Type B pancreatic cell (in vitro differentiated cells): ENCODE results near the gene ATP2A2. TPM values are rescaled to one million over a fixed set of nuclear protein-coding genes. Genes with fewer than 3 reads are reported as not detected.

Source experiments
- DNase-seq: peaks from one replicate; pipeline ENCODE4 v3.0.0; 2021; ENCODE audit warnings: mixed read lengths; ENCODE audit not compliant: unreplicated experiment; ENCODE audit errors: extremely low spot score
- H3K27ac Mint-ChIP-seq: 2 replicates; pipeline ENCODE4 v1.8.0; 2021; ENCODE audit warnings: mild to moderate bottlenecking, mixed read lengths
- H3K27me3 Mint-ChIP-seq: 2 replicates; pipeline ENCODE4 v1.8.0; 2021; ENCODE audit warnings: mixed read lengths
- H3K36me3 Mint-ChIP-seq: 2 replicates; pipeline ENCODE4 v1.8.0; 2021; ENCODE audit warnings: mixed read lengths
- H3K4me1 Mint-ChIP-seq: one replicate; pipeline ENCODE4 v1.8.0; 2021; ENCODE audit warnings: mixed read lengths; ENCODE audit not compliant: unreplicated experiment
- H3K4me3 Mint-ChIP-seq: 2 replicates; pipeline ENCODE4 v1.8.0; 2021; ENCODE audit warnings: mild to moderate bottlenecking, mixed read lengths
- H3K9me3 Mint-ChIP-seq: 2 replicates; pipeline ENCODE4 v1.8.0; 2021; ENCODE audit warnings: mixed read lengths
- CTCF ChIP-seq: fragments of 200-600 bp; sonication (generic); conservative IDR thresholded peaks from 2 replicates; pipeline ENCODE4 v1.5.0; 2021; ENCODE audit warnings: antibody characterized with exemption, mild to moderate bottlenecking
- total RNA-seq: library from RNA; stranded (reverse); gene quantifications from 2 replicates; pipeline ENCODE4 v1.2.1, GENCODE V29; 2021; ENCODE audit warnings: low replicate concordance

ATP2A2 gene
- total RNA-seq, 1 donor from 2014 or later: 203 TPM

- Mint-ChIP-seq H3K4me3 (no peak overlapping the region), H3K27ac (no peak overlapping the region), H3K4me1 (peaks cover 10% of the 10 kb centered on the region), H3K36me3 (peaks cover 29% of the 10 kb centered on the region), H3K27me3 (no peaks in the 10 kb centered on the region), H3K9me3 (peaks cover 4% of the 10 kb centered on the region)
- no peak for TF ChIP-seq CTCF
- DNase-seq: no peak
Measured at GRCh38 chr12:110316861-110317260, 35.8 kb downstream of the ATP2A2 start.

GRCh38 chr12:110317911-110318310 lies 36.9 kb downstream of the ATP2A2 start:
- no peaks in the 10 kb centered on the region for H3K9me3 Mint-ChIP-seq

GRCh38 chr12:110320550-110320949 lies 39.5 kb downstream of the ATP2A2 start:
- Mint-ChIP-seq H3K4me3 (no peak overlapping the region), H3K4me1 (no peaks in the 10 kb centered on the region), H3K27me3 (no peaks in the 10 kb centered on the region), H3K9me3 (no peaks in the 10 kb centered on the region), H3K36me3 (peaks cover 20% of the 10 kb centered on the region), H3K27ac (peak overlapping the region; percentile 44)
- no peak for TF ChIP-seq CTCF
- DNase-seq: no peak

More at GRCh38 chr12:110317911-110318310, 36.9 kb downstream of the ATP2A2 start:
- peaks cover 28% of the 10 kb centered on the region for H3K36me3 Mint-ChIP-seq
- H3K4me1 Mint-ChIP-seq: peaks cover 6% of the 10 kb centered on the region
- no peak for TF ChIP-seq CTCF
- H3K4me3 Mint-ChIP-seq: no peak overlapping the region
- DNase-seq: no peak
- H3K27ac Mint-ChIP-seq: no peak overlapping the region
- H3K27me3 Mint-ChIP-seq: no peaks in the 10 kb centered on the region

GRCh38 chr12:110329710-110330109 lies 48.7 kb downstream of the ATP2A2 start:
- Mint-ChIP-seq H3K36me3 (peaks cover 42% of the 10 kb centered on the region), H3K27ac (no peak overlapping the region), H3K27me3 (no peaks in the 10 kb centered on the region), H3K4me3 (no peak overlapping the region), H3K9me3 (no peaks in the 10 kb centered on the region), H3K4me1 (no peaks in the 10 kb centered on the region)
- DNase-seq: no peak
- TF ChIP-seq CTCF: no peak

GRCh38 chr12:110330124-110330523 lies 49.1 kb downstream of the ATP2A2 start:
- Mint-ChIP-seq H3K27ac (peak overlapping the region; percentile 4), H3K27me3 (no peaks in the 10 kb centered on the region), H3K4me1 (no peaks in the 10 kb centered on the region), H3K36me3 (peaks cover 42% of the 10 kb centered on the region), H3K4me3 (no peak overlapping the region), H3K9me3 (no peaks in the 10 kb centered on the region)
- TF ChIP-seq CTCF: no peak
- no peak for DNase-seq

GRCh38 chr12:110330544-110330943 lies 49.5 kb downstream of the ATP2A2 start:
- Mint-ChIP-seq H3K4me1 (no peaks in the 10 kb centered on the region), H3K27ac (no peak overlapping the region), H3K36me3 (peaks cover 46% of the 10 kb centered on the region), H3K9me3 (no peaks in the 10 kb centered on the region), H3K27me3 (no peaks in the 10 kb centered on the region), H3K4me3 (no peak overlapping the region)
- TF ChIP-seq CTCF: no peak
- DNase-seq: no peak
